DMS79 (cell line): ENCODE results near the gene MAPKAP1.

ENCODE experiments used
- DNase-seq: peaks from one replicate; lab custom pipeline; 2025; lab: John Stamatoyannopoulos, UW

MAPKAP1 gene

DNA sequence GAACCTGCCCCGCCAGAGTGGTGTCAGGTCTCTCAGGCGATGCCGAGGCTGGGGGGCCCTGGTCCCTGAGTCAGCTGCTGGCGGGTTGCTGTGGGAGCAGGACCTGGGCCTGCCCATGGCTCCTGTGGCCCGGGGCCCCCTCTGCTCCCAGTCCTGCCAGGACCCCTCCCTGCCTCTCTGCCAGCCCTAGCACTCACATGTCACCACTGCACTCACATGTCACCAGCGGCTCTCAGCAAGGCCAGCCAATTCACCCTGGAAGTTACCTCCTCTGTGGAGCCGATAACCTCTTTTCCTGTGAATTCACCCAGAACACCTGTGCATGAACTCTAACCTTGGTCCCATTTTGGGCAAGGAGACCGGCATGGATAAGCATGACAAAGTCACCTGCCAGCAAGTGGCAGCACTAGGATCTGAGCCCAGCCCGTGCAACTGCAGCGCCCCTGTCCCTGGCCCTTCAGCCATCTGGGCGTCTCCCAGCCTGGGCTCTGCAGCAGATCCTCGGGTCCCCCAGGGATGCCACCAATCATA lies 275.2 kb downstream of the MAPKAP1 start:
- no peak for DNase-seq

DNA sequence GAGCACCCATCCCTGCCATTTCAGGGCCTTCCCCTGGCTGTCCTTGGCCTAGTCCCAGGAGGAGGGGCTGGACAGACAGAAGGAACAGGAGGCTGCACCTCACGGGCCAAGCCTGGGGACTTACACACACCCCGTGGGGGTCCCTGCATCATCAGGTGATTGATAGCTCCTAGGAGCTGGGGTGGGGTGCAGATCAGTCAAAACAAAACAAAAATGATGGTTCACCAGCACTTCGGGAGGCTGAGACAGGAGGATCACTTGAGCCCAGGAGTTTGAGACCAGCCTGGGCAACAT lies 276.0 kb downstream of the MAPKAP1 start:
- DNase-seq, result no peak

DNA sequence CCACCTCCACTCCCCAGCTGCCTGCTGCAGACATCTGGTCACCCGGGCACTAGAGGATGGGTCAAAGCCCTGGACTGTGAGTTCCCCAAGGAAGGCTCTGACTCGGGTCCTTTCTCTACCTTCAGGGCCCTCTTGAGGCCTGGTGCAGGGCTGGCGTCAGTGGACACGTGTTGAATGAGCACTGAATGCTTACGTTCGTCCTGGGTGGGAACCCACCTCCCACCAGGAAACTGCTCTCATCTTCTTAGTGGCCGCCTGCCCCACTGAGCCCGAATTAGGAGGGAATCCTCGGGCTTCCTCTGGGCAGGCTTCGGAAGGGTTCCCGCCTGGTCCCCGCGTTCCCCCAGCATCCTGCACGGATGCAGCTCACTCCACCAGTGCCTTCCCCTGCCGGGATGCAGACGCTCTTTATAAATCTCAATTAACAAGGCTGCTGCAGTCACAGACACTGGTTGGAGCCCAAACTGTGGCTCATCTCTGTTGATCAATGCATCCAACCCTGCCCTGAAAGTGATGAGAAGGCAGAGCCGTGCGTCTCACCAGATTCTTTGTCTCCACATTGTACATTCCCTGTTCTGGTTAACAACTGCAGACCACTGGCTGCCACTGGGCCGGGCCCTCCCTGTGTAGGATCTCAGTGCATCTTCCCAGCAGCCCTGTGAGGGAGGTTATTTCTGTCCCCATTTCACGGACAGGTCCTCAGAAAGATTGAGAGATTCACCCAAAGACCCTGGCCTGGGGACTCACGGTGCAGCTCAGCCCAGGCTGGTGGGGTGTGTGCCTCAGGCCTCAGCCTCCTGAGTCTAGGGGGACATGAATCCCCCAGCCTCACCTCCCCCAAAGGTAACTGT lies 276.6 kb downstream of the MAPKAP1 start:
- DNase-seq, result no peak

DNA sequence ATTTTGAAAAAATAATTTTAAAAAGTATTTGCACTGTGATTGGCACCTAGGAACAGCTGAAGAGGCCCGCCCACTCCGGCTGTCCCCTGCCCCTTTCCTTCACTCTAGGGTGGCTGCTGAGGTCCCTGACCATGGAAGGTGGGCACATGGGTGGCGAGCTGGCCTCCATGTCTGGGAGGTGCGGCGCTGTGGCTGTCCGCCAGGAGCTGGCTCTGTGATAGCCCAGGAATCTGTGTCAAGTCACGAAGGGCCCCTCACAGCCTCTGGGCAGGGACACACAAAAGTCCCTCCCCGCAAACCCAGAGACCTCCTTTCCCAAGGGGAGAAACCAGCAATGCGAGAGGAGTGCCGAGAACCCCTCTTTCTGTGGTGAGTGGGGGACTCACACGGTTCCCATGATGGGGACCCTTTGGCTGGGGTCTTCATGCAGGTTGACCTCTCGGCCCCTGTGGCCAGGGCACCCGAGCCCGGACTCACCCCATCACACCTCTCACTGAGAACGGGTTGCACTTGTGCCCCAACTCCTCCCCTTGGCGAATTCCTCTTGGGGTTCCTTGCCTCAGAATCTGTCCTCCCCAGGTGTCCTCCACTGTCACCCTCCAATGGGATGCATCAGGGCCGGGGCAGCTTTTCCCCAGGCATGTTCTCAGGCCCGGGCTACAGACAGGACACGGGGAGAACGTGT lies 277.4 kb downstream of the MAPKAP1 start:
- no peak for DNase-seq

DNA sequence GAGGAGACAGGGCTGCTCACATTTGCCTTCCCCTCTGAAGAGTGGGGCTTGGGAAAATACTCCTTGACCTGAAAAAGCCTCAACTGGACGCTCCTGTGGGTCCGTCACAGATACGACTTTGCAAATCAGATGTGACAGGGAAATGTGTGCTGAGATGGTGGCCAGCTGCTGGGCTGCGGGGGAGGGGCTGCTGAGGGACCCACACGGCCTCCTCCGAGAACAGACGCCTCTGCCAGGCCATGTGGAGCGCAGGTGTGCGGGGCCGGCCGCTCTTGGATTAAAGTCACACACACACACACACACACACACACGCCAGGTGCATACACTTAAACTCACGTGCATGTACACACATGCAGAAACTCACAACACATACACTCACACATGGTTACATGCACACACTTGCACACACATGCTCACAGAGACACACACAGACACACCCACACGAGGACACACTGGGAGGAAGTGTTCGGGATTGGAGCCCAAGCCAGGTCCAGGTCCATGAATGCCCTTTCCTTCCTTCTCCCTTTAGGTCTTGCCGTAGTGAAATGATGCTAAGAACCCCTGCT lies 278.0 kb downstream of the MAPKAP1 start:
- no peak for DNase-seq

DNA sequence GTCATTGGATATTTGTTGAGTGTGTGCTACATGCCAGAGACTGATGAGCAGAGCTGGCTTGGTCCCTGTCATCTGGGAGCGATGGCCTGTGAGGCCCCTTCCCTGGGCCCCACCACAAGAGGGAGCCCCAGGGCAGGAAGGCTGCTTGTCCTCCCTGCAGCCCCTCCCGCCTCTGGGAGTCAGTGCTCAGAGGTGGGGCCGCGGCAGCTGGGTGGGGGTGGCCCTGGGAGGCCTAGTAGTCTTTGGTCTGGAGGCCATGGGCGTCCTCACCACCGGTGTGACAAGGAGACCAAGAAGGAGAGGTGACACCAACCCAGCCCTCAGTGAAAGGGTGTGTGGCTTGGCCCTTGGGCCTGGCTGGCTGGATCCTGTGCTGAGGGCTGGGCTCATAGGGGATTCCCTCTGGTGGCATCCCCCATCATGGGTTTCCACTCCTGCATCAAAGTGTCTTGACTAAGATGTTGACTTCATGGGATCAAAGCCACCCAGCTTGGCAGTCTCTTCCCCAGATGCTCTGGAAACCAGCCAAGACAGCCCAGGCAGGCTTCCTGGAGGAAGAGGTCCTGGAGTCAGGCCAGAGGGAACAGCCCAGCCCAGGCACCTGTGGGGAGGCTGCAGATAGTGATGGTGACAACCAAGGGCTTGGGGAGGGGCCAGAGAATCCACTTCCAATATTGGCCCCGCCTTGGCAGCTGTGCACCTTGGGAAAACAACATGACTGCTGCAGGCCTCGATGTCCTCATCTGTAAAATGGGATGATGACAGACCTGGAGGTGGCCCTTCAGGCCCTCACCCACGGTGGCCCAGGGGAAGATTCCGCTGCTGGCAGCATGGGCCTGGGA lies 278.7 kb downstream of the MAPKAP1 start:
- no peak for DNase-seq

DNA sequence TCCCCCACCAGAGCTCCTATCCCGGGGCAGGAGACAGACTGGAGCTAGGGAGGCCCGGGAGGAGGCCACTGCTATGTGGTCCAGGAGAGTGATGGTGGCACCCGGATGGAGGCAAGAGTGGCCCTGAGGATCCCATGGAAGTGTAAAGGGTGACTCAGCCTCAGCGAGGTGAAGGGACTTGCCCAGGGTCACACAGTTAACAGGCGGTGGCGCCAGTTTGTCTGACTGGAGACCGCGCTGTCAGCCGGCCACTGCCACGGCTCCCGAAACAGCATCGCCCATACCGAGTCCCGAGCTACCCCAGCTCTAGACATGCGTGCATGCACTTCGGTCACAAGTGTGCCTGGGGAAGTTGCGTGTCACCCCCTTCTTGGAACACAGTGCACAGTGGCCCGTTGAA lies 279.5 kb downstream of the MAPKAP1 start:
- DNase-seq, result no peak

DNA sequence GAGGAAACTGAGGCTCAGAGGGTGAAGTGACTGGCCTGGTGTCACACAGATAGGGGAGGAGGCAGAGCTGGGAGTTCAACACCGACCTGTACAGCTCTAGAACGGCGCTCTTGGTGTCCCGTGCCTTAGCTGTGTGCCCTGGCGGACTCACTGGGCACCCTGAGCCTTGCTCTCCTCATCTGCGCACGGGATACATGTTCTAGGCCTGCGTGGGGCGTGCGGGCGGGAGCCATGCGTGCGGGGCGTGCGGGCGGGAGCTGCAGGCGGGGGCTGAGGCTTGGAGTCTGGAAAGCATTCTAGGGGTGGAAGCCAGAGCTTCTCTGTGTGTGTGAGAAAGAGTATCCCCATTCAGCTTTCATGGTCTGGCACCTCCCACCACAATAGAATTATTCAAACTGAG lies 280.1 kb downstream of the MAPKAP1 start:
- DNase-seq, result no peak

DNA sequence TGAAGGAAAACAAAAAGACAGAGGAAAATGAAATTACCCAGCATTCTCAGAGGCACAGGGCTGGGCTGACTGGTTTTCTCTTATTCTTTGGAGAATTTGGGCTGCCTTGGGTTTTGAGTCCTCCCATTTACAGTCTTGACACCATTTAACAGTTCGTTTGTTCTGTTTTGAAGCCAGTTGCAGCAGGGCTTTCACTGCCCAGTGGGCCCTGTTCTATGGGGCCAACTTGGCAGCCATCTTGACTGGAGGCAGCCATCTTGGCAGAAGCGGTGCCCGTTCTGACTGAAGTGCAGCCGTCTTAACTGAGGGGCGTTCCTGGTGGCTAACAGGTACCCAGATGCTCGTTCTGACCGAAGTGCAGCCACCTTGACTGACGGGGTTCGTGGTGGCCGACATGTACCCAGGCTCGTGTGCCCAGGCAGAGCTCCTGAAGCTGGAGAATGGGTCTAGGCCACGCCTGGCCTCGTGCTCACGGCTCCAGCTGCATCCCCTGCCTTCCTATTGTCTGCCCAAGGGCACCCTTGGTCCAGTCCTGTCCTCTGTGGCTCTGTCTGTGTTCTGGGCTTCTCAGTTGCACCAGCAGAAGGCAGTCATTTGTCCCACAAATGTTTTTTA lies 281.0 kb downstream of the MAPKAP1 start:
- DNase-seq, result no peak

DNA sequence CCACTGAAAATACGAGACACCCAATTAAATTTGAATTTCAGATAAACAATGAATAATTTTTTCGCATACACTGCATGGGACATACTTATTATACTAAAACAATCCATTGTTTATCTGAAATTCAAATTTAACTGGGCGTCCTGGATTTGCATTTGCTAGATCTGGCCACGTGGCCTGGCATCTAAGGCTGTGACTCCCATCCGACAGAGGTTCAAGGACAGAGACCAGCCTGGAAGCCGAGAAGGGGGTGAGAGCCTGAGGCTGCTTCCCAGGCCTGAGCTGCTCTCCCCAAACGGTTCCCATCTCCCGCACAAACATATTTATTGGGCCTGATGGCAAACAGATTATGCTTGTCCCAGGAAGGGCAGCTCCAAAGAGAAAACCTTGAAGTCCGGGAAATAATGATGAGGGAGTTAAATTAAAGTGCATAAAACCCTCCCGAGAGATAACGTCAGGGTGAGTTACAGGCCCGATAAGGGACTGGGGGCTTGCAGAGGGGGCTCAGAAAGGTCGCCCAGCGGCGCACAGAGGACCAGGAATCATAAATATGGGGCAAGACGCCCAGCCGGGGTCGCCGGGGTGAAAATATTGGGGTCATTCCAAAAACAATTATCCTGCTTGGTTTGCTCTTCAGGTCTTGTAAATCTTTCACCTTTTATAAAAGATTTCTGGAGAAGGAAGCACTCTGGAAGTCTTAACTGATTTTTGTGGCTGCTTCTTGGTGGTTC lies 281.7 kb downstream of the MAPKAP1 start:
- DNase-seq, result no peak

DNA sequence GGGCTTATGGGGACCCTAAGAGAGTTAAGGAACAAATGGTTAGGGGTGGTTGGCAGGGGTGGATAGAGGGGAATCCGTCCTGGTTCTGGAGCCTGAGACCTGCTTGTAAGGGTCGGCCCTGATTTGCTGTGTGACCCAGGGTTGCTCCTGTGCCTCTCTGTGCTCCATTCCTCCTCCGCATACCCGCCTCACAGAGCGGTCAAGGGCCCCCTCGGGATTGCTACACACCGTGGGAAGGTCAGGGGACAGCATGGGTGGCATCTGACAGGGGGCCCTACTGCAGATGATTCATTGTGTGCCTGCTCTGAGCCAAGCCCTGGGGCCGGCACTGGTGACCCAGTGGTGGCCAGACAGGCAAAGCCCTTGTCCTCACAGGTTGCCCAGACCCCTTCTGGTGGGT lies 283.0 kb downstream of the MAPKAP1 start:
- no peak for DNase-seq

DNA sequence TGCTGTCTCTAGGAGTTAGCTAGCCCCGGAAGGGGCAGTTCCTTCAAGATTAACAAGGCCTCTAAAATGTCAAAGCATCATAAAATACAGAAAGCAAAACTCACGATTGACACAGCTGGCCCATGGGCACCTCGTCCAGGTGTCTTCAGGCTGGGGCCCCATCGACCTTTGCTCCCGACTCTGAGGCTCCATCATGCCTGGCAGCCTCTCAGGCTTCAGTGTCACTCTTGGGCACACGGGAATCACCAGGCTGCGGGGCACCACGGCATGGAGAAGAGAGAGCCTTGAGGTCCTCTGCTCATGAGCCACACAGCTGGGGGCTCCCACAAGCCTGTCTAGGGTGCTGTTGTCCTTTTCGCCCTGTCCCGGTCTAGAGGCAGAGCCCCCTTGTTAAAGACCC lies 284.2 kb downstream of the MAPKAP1 start:
- DNase-seq, result no peak

DNA sequence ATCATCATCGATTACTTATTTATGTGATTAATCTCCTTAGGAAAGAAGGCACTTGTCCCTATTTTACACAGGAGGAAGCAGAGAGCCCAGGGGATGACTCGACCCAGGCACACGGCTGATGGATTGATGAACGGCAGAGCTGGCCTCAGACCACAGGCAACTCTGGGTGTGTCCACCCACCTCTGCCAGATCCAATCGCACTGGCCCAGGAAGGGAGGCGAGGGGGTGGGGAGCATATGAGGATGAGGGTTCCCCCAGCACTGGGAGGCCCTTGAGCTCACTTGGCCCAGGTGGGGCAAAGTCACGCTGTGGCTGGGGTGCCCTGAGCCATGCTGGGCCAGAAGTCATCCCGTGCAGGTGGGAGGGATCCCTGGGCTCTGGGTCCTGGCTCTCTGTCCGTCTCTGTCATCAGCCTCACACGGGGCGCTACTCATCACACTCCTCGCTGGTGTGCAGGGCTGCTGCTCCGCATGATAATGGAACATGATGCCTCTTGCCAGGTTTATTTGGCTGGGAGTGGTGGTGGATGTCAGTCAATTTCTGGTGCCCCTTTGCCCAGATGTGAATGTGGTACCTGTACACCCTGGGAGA lies 285.3 kb downstream of the MAPKAP1 start:
- no peak for DNase-seq

DNA sequence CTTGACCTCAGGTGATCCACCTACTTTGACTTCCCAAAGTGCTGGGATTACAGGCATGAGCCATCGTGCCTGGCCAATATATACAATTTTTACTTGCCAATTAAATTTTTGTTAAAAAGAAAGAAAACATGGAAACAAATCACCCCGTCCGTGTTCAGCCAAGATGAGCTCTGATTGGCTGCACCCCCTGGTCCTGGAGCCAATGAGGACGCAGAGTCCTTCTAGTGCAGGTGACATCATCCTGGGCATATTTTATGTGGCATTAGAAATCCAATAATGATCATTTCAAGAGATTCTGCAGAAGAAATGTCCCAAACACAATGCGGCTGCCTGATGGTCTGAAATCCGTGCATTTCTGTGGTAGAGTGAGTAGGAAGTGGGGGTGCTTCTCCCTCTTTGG lies 285.8 kb downstream of the MAPKAP1 start:
- no peak for DNase-seq

DNA sequence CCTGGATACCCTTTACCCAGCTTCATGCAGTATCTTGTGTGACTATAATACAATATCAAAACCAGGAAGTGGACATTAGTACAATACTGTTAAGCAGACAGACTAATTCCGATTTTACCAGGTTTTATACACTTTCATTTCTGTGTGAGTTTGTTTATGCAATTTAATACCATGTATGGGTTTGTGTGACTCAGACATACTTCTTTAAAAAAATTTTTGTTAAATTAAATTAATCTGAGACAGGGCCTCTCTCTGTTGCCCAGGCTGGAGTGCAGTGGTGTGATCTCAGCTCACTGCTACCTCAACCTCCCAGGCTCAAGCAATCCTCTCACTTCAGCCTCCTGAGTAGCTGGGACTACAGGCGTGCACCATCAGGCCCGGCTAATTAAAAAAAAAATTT lies 288.6 kb downstream of the MAPKAP1 start:
- DNase-seq, result no peak

DNA sequence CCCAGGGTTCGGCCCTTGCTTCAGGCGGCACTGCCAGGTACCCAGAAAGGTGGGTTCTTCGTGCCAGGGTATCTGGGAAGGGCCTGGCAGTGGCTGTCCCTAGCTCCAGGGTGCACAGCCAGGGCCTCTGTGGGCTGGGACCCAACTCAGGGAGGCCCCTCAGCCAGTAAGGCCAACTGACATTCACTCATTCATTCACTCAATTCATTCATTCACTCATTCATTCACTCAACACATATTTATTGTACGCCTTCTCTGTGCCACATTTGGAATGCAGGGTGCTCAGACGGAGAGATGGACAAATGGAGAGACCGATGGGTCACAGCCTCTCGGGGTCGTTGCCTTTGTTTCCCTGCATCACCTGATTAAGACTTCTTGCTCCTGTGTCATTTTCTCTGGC lies 290.5 kb downstream of the MAPKAP1 start:
- DNase-seq, result no peak

DNA sequence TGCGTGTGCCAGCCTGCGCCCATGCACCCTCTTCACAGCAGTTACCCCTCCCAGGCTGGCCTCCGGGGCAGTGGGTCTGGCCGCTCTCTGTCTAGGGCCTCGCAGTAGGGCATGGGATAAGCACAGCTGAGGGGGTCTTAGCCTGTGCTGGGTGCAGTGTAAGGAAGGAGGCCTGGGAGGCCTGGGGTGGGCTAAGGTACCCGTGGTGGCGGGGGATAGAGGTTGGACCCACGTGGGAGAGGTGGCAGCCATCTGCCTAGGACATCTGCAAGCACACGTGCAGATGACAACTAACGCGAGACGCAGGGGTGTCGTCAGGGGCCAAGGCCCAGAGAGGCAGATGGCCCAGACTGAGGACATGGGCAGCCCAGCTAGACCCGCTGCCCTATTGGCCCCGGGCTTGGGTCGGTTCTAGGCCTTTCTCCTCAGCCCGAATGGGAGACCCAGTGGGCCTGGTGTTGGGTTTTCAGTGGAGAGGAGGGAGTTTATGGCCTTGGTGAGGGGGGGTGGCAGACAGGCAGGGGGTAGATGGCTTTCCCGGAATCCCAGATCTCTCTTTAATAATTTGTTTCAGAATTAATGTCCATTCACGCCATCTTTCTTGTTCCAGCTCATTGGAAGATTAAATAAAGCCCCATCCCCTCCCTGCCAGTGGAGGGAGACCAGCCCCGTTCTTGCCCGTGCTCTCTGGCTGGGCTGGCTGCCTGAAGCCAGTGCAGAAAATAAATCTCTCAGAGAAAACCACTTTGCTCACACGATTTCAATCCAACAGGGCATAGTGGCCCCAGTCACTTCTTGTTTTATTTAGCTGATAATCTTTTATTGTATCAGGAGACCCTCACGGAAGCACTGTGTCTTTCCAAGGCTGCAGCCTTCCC lies 291.2 kb downstream of the MAPKAP1 start:
- no peak for DNase-seq

DNA sequence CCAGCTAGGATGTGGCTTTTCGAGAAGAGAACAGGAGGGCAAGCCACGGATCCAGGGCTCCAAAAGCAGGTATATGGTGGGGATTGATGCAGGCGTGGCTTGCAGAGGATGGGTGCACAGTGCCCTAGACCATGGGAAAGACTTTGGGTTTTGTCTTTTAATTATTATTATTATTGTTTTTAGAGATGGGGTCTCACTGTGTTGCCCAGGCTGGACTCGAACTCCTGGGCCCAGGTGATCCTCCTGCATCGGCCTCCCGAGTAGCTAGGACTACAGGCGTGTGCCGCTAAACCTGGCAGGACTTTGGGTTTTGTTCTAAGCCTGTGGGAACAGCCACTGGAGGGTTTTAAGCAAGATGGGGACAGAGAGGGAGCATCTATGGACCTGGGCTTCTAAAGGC lies 293.4 kb downstream of the MAPKAP1 start:
- DNase-seq, result no peak

DNA sequence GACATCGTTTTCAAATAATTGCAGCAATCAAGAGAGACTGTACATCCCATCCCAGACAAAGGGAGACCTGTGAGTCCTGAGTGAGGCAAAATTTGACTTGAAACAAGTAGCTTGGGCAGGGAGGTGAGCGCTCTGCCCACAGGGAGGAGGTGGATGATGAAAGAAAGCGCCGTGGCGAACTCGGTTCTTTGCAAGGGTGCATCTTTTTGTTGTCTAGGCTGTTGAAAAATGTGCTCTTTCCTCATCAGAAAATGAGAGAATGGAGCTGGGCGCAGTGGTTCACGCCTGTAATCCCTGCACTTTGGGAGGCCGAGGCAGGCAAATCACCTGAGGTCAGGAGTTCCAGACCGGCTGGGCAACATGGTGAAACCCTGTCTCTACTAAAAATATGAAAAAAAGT lies 294.8 kb downstream of the MAPKAP1 start:
- no peak for DNase-seq
